Sigmoid colon (tissue), 7 donors: Measurements from ENCODE around the gene DNTTIP2. TPM values are rescaled to one million over a fixed set of nuclear protein-coding genes. Genes with fewer than 3 reads are reported as not detected.
"Not testable (repeated sequence)": the region's sequence is repeated elsewhere in the genome, so short reads cannot be mapped to it uniquely, and the experiment has no call there.

Source experiments
- DNase-seq: peaks from one replicate; pipeline ENCODE4 v3.0.0-alpha.2; 2019
- H3K27ac ChIP-seq, 4 donors: fragments of 200-600 bp; sonication (generic); one replicate each; pipeline ENCODE4 v1.5.1; 2016 to 2019; ENCODE audit warnings: mild to moderate bottlenecking in 1 of 4
- H3K27me3 ChIP-seq, 3 donors: fragments of 200-600 bp; sonication (generic); one replicate each; pipeline ENCODE4 v1.5.1; 2019; ENCODE audit warnings: mild to moderate bottlenecking in 1 of 3
- H3K36me3 ChIP-seq, 4 donors: fragments of 200-600 bp; sonication (generic); one replicate each; pipeline ENCODE4 v1.5.1; 2016 to 2019
- H3K4me1 ChIP-seq, 4 donors: fragments of 200-600 bp; sonication (generic); one replicate each; pipeline ENCODE4 v1.5.1; 2017 to 2019
- H3K4me3 ChIP-seq, 4 donors: fragments of 200-600 bp; sonication (generic); one replicate each; pipeline ENCODE4 v1.5.1; 2017 to 2019; ENCODE audit warnings: mild to moderate bottlenecking in 2 of 4, moderate library complexity in 1 of 4
- H3K9me3 ChIP-seq, 4 donors: fragments of 200-600 bp in 3 of 4; sonication (generic) in 3 of 4; one replicate each; pipeline versions ENCODE4 v1.5.1 to v1.6.1; 2013 to 2019
- EP300 ChIP-seq, 4 donors: sonication (generic); formaldehyde crosslinking; IDR thresholded peaks; one replicate each; pipeline ENCODE4 v1.6.1; 2017; ENCODE audit warnings: antibody characterized with exemption in 4 of 4
- POLR2A ChIP-seq, 2 donors: fragments of 450-650 bp; IDR thresholded peaks; one replicate each; pipeline ENCODE4 v1.6.1; 2016; ENCODE audit warnings: antibody characterized with exemption in 2 of 2, mild to moderate bottlenecking in 2 of 2, moderate library complexity in 2 of 2
- POLR2AphosphoS5 ChIP-seq, 4 donors: sonication (generic); formaldehyde crosslinking; IDR thresholded peaks; one replicate each; pipeline ENCODE4 v1.6.1; 2017; ENCODE audit warnings: antibody characterized with exemption in 4 of 4
- WGBS, 2 donors: extraction: QIAGEN DNeasy Blood & Tissue Kit; methylation state at CpG; one replicate each; pipeline ENCODE4 v1.1.7; 2013; 5-methylcytosine and 5-hydroxymethylcytosine counted together
- intact Hi-C: fragments of 100-400 bp; cut with DNase I; formaldehyde crosslinking; loops from one replicate; pipeline ENCODE4 v1.15.1; 2023
- polyA plus RNA-seq, 3 donors: library from polyadenylated mRNA; stranded (reverse); fragments of 200-250 nt; gene quantifications; one replicate each; pipeline ENCODE4 v1.2.3, GENCODE V29; 2013
- total RNA-seq, 4 donors: library from RNA; depleted of rRNA; stranded (reverse); fragments of >200 nt; gene quantifications; one replicate each; pipeline ENCODE4 v1.1.0, GENCODE V29; 2016
- TF ChIP-seq, protein P1 (sequence below), 4 experiments: fragments of 450-650 bp in 3 of 4; fragments of 200-600 bp in 1 of 4; IDR thresholded peaks; one replicate each; pipeline ENCODE4 v1.5.1; 2016 to 2019; ENCODE audit warnings: antibody characterized with exemption in 4 of 4, mild to moderate bottlenecking in 3 of 4, moderate library complexity in 2 of 4
- donor health status: healthy with polysubstance abuse.
- donor health status: Bipolar disorder and iron deficiency.
- donor health status: healthy.

Gene DNTTIP2
- total and polyA plus RNA-seq, 7 donors, result 22.2 to 48.9 (median 29.5) TPM

DNA sequence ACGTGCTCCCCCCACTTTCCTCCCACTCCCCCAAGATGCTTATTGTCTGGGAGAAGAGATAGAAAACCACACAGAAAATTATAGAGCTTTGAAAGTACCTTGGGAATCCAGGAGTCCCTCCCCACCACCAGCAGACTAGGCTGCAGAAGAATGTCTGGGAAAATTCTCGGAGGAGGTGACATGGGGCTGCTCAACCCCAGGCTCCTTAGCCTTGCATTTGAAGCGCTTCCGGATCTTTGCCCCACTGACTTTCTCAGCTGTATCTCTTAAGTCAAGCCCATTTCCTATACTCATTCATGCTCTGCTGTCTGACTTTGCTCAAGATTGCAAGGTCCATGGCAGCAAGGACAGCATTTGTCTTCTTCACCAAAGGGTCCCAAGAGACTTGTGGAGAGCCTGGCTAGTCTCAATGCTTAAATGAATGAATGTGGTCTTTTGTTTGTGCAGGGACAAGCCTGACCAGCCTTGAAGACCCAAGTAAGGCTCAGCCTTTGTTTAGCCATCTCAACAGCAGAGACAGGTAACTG is 38.0 kb downstream of the DNTTIP2 start:
- TF ChIP-seq, protein P1, sequence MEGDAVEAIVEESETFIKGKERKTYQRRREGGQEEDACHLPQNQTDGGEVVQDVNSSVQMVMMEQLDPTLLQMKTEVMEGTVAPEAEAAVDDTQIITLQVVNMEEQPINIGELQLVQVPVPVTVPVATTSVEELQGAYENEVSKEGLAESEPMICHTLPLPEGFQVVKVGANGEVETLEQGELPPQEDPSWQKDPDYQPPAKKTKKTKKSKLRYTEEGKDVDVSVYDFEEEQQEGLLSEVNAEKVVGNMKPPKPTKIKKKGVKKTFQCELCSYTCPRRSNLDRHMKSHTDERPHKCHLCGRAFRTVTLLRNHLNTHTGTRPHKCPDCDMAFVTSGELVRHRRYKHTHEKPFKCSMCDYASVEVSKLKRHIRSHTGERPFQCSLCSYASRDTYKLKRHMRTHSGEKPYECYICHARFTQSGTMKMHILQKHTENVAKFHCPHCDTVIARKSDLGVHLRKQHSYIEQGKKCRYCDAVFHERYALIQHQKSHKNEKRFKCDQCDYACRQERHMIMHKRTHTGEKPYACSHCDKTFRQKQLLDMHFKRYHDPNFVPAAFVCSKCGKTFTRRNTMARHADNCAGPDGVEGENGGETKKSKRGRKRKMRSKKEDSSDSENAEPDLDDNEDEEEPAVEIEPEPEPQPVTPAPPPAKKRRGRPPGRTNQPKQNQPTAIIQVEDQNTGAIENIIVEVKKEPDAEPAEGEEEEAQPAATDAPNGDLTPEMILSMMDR (IDR thresholded peaks at IDR 0.05), result no peak
- TF ChIP-seq EP300 (IDR thresholded peaks at IDR 0.05) (no peak), POLR2A (IDR thresholded peaks at IDR 0.05) (no peak), POLR2AphosphoS5 (IDR thresholded peaks at IDR 0.05) (no peak)
- DNase-seq, result no peak
- 94 to 98% methylated on average over 4 of the region's 4 CpGs for WGBS, 2 donors
- no peak overlapping the region for H3K27ac ChIP-seq
- no peaks in the 10 kb centered on the region for H3K27me3 ChIP-seq
- intact Hi-C loops, result loop anchor here (10.0 kb wide), 2 partner anchors 394 to 536 kb away; partner anchors contain the start of gene ARHGAP29
- H3K4me1 ChIP-seq, result peaks cover 0 to 24% (median 22%) of the 10 kb centered on the region in 4 donors
- H3K36me3 ChIP-seq, result no peaks in the 10 kb centered on the region
- no peak overlapping the region for H3K4me3 ChIP-seq
- no peaks in the 10 kb centered on the region for H3K9me3 ChIP-seq

GRCh38 chr1:93839753-93840152 is 39.3 kb downstream of the DNTTIP2 start:
- intact Hi-C loops, result loop anchor here (10.0 kb wide), 2 partner anchors 395 to 535 kb away; partner anchors contain the start of gene ARHGAP29
- Histone ChIP-seq H3K4me3 (no peak overlapping the region), H3K27me3 (no peaks in the 10 kb centered on the region), H3K4me1 (peaks cover 0 to 11% (median 10%) of the 10 kb centered on the region in 4 donors), H3K9me3 (no peaks in the 10 kb centered on the region), H3K36me3 (no peaks in the 10 kb centered on the region), H3K27ac (no peak overlapping the region)
- TF ChIP-seq POLR2A (IDR thresholded peaks at IDR 0.05) (no peak), POLR2AphosphoS5 (IDR thresholded peaks at IDR 0.05) (no peak)
- TF ChIP-seq, protein P1 (IDR thresholded peaks at IDR 0.05), result no peak
- 91 to 95% methylated on average over 2 of the region's 2 CpGs for WGBS, 2 donors
- no peak for DNase-seq

- intact Hi-C loops, result no loop called here
- H3K9me3 ChIP-seq, result no peaks in the 10 kb centered on the region
Observed at GRCh38 chr1:93839307-93839706, 39.7 kb downstream of the DNTTIP2 start.

DNA sequence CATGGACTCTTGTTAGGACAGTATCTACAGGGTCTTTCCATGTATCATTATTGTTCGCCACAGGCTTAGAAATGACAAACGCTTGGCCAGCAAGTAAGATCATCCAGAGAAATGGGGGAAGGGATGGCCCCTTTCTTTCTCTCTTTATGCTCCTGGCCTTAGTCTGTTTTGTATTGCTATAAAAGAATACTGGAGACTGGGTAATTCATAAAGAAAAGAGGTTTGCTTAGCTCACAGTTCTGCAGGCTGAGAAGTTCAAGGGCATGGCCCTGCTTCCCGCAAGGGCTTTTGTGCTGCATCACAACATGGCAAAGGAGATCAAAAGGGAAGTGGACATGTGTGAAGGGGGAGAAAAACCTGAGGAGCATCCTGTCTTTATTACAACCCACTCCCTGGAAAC is 41.0 kb downstream of the DNTTIP2 start:
- 98 to 99% methylated on average over 3 of the region's 3 CpGs for WGBS, 2 donors
- TF ChIP-seq, protein P1 (IDR thresholded peaks at IDR 0.05), result no peak
- TF ChIP-seq POLR2A (IDR thresholded peaks at IDR 0.05), result no peak
- TF ChIP-seq EP300 (IDR thresholded peaks at IDR 0.05), result no peak
- TF ChIP-seq POLR2AphosphoS5 (IDR thresholded peaks at IDR 0.05), result no peak

More at GRCh38 chr1:93839307-93839706, 39.7 kb downstream of the DNTTIP2 start:
- no peaks in the 10 kb centered on the region for H3K27me3 ChIP-seq
- no peak overlapping the region for H3K27ac ChIP-seq
- no peak for TF ChIP-seq EP300 (IDR thresholded peaks at IDR 0.05)
- TF ChIP-seq, protein P1 (IDR thresholded peaks at IDR 0.05), result no peak
- no peak for TF ChIP-seq POLR2AphosphoS5 (IDR thresholded peaks at IDR 0.05)
- TF ChIP-seq POLR2A (IDR thresholded peaks at IDR 0.05), result no peak
- H3K36me3 ChIP-seq, result no peaks in the 10 kb centered on the region
- H3K4me3 ChIP-seq, result no peak overlapping the region
- WGBS, 2 donors, result 39 to 48% methylated on average over 1 of the region's 1 CpG
- no peak for DNase-seq
- H3K4me1 ChIP-seq, result peaks cover 0 to 7% (median 5%) of the 10 kb centered on the region in 4 donors

GRCh38 chr1:93833293-93833692 is 45.7 kb downstream of the DNTTIP2 start:
- DNase-seq, H3K4me3 ChIP-seq, H3K4me1 ChIP-seq, H3K27me3 ChIP-seq, H3K36me3 ChIP-seq, H3K27ac ChIP-seq, H3K9me3 ChIP-seq, intact Hi-C loops: not testable (repeated sequence)
- WGBS, 2 donors, result 96 to 98% methylated on average over 3 of the region's 3 CpGs

More for the DNA sequence above, 41.0 kb downstream of the DNTTIP2 start:
- Histone ChIP-seq H3K4me1 (no peaks in the 10 kb centered on the region), H3K4me3 (no peak overlapping the region), H3K9me3 (peaks cover 0 to 5% (median 0%) of the 10 kb centered on the region in 4 donors), H3K27me3 (no peaks in the 10 kb centered on the region), H3K36me3 (no peaks in the 10 kb centered on the region), H3K27ac (no peak overlapping the region)
- DNase-seq, result no peak
- intact Hi-C loops, result no loop called here
